ENCODE results near the gene BANF2. TPM values are rescaled to one million over a fixed set of nuclear protein-coding genes. Genes with fewer than 3 reads are reported as not detected.

The BANF2 gene
- total and polyA plus RNA-seq, 5 experiments from 2014 or later = not detected

GRCh38 chr20:17688965-17689364 is 10.8 kb upstream of the BANF2 start:
- peaks cover 31 to 84% (median 59%) of the 10 kb centered on the region in 5 donors for H3K27me3 Mint-ChIP-seq
- POLR2A ChIA-PET = no interaction called here
- no peak for ATAC-seq

GRCh38 chr20:17690144-17690543 is 9.6 kb upstream of the BANF2 start:
- H3K36me3 Mint-ChIP-seq = peaks cover 0 to 12% (median 0%) of the 10 kb centered on the region in 3 donors
- no peak overlapping the region for H3K4me3 Mint-ChIP-seq
- H3K27ac Mint-ChIP-seq = no peak overlapping the region
- POLR2A ChIA-PET = no interaction called here
- peaks cover 0 to 19% (median 0%) of the 10 kb centered on the region in 9 donors for H3K9me3 Mint-ChIP-seq
- peaks cover 29 to 78% (median 54%) of the 10 kb centered on the region in 5 donors for H3K27me3 Mint-ChIP-seq
- ATAC-seq (no peak), DNase-seq (no peak)
- peaks cover 0 to 2% (median 0%) of the 10 kb centered on the region in 4 donors for H3K4me1 Mint-ChIP-seq

More at GRCh38 chr20:17688965-17689364, 10.8 kb upstream of the BANF2 start:
- H3K36me3 Mint-ChIP-seq = peaks cover 0 to 12% (median 0%) of the 10 kb centered on the region in 3 donors
- DNase-seq = no peak
- H3K4me3 Mint-ChIP-seq = no peak overlapping the region
- H3K4me1 Mint-ChIP-seq = peaks cover 0 to 2% (median 0%) of the 10 kb centered on the region in 4 donors
- H3K27ac Mint-ChIP-seq = no peak overlapping the region
- H3K9me3 Mint-ChIP-seq = peaks cover 0 to 19% (median 0%) of the 10 kb centered on the region in 9 donors

- peaks cover 0 to 19% (median 0%) of the 10 kb centered on the region in 9 donors for H3K9me3 Mint-ChIP-seq
- POLR2A ChIA-PET = interaction anchor here (0.6 kb wide), 1 partner anchor 128 kb away, joined by 4 read pairs; no protein-coding TSS in a partner anchor
- no peak for ATAC-seq
- DNase-seq = no peak
- peaks cover 0 to 2% (median 0%) of the 10 kb centered on the region in 4 donors for H3K4me1 Mint-ChIP-seq
- H3K27ac Mint-ChIP-seq = no peak overlapping the region
- no peak overlapping the region for H3K4me3 Mint-ChIP-seq
- H3K27me3 Mint-ChIP-seq = peaks cover 24 to 62% (median 41%) of the 10 kb centered on the region in 5 donors
- peaks cover 0 to 12% (median under 1%) of the 10 kb centered on the region in 3 donors for H3K36me3 Mint-ChIP-seq
Measured at GRCh38 chr20:17691758-17692157, 8.0 kb upstream of the BANF2 start.

DNA sequence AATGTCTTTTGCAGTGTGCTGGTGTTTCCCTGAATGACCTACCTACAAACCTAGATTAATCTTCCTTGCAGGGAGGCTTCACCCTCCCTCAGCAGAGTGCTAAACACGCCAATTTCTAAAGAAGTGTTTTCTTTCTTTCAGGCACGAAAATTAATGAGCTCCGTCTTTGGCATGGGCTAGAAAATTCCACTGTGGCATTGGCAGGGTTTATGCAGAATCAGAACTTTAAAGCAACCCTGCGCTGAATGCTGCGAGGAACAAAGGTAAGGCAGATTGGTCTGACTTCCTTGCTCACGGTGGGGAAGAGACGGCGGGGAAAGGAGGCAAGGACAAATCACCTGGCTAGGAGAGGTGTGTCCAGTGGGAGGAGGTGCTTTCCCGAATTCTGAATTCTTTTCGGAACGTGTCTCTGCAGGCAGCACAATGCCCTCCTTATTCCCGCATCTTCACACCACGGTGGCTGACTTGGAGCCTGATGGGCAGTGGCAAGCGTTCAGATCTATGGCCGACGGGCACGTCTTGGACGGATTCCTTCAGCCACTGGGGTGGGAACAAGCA is 6.2 kb upstream of the BANF2 start:
- POLR2A ChIA-PET = no interaction called here
- Mint-ChIP-seq H3K27ac (no peak overlapping the region), H3K36me3 (peaks cover 0 to 12% (median 1%) of the 10 kb centered on the region in 3 donors), H3K9me3 (peaks cover 0 to 19% (median 0%) of the 10 kb centered on the region in 9 donors), H3K4me1 (peaks cover 0 to 1% (median 0%) of the 10 kb centered on the region in 4 donors), H3K4me3 (no peak overlapping the region), H3K27me3 (peaks cover 17 to 45% (median 27%) of the 10 kb centered on the region in 5 donors)
- DNase-seq = no peak
- no peak for ATAC-seq

- H3K9me3 Mint-ChIP-seq = peaks cover 0 to 15% (median 0%) of the 10 kb centered on the region in 9 donors
- no peak overlapping the region for H3K27ac Mint-ChIP-seq
- peaks cover 0 to 12% (median 1%) of the 10 kb centered on the region in 3 donors for H3K36me3 Mint-ChIP-seq
- no peak for ATAC-seq
- H3K4me3 Mint-ChIP-seq = no peak overlapping the region
- H3K4me1 Mint-ChIP-seq = peaks cover 0 to 1% (median 0%) of the 10 kb centered on the region in 4 donors
- POLR2A ChIA-PET = interaction anchor here (0.6 kb wide), 1 partner anchor 13 kb away, joined by 3 read pairs; no protein-coding TSS in a partner anchor
- no peak for DNase-seq
- peaks cover 15 to 40% (median 22%) of the 10 kb centered on the region in 5 donors for H3K27me3 Mint-ChIP-seq
Measured at GRCh38 chr20:17694767-17695166, 5.0 kb upstream of the BANF2 start.

DNA sequence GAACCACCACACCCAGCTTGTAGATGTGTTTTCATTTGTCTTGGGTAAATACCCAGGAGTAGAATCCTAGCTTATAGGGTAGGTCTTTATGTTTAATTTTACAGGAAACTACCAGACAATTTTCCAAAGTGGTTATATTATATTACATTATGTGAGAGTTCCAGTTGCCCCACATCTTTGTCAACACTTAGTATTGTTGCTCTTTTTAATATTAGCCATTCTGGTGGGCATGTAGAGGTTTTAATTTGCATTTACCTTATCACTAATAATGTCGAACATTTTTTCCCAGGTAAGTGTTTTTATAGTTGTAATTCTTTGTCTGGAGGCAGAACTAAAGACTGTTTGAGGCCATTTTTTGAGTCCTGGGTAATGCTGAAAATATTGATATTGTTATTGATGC is 3.5 kb upstream of the BANF2 start:
- H3K9me3 Mint-ChIP-seq = peaks cover 0 to 3% (median 0%) of the 10 kb centered on the region in 9 donors
- H3K36me3 Mint-ChIP-seq = peaks cover 0 to 3% (median 1%) of the 10 kb centered on the region in 3 donors
- POLR2A ChIA-PET = no interaction called here
- no peak for ATAC-seq
- no peak overlapping the region for H3K4me3 Mint-ChIP-seq
- H3K27me3 Mint-ChIP-seq = peaks cover 9 to 28% (median 14%) of the 10 kb centered on the region in 5 donors
- no peak overlapping the region for H3K27ac Mint-ChIP-seq
- peaks cover 0 to 1% (median 0%) of the 10 kb centered on the region in 4 donors for H3K4me1 Mint-ChIP-seq
- DNase-seq = no peak

- Mint-ChIP-seq H3K4me3 (no peak overlapping the region), H3K4me1 (peaks cover 0 to 1% (median 0%) of the 10 kb centered on the region in 4 donors), H3K9me3 (peaks cover 0 to 3% (median 0%) of the 10 kb centered on the region in 9 donors), H3K27ac (no peak overlapping the region), H3K27me3 (peaks cover 4 to 19% (median 7%) of the 10 kb centered on the region in 5 donors), H3K36me3 (peaks cover 0 to 1% (median 0%) of the 10 kb centered on the region in 3 donors)
- ATAC-seq (no peak), DNase-seq (no peak)
- POLR2A ChIA-PET = no interaction called here
Measured at GRCh38 chr20:17697171-17697570, 2.6 kb upstream of the BANF2 start.

DNA sequence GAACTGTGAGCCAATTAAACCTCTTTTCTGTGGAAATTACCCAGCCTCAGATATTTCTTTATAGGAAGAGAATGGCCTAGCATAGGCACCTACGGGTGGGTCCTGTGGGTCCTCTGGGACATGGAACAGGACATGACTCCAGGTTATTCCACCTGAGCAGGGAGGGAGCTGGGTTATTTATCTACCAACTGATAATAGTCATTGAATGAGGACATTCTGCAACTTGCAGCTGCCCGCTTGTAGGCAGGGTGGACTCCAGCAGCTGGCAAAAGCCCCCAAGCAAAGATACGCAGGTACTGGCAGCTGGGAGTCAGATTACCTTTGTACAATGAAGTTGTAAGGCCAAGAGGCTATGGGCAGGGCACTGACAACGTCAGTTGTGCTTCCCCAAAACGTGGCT is 1.4 kb upstream of the BANF2 start:
- ATAC-seq (no peak), DNase-seq (no peak)
- Mint-ChIP-seq H3K9me3 (peaks cover 0 to 3% (median 0%) of the 10 kb centered on the region in 9 donors), H3K27ac (no peak overlapping the region), H3K36me3 (peaks cover 0 to 1% (median 0%) of the 10 kb centered on the region in 3 donors), H3K27me3 (peaks cover 2 to 12% (median 5%) of the 10 kb centered on the region in 5 donors), H3K4me3 (no peak overlapping the region), H3K4me1 (peaks cover 0 to 5% (median 0%) of the 10 kb centered on the region in 4 donors)
- POLR2A ChIA-PET = no interaction called here

DNA sequence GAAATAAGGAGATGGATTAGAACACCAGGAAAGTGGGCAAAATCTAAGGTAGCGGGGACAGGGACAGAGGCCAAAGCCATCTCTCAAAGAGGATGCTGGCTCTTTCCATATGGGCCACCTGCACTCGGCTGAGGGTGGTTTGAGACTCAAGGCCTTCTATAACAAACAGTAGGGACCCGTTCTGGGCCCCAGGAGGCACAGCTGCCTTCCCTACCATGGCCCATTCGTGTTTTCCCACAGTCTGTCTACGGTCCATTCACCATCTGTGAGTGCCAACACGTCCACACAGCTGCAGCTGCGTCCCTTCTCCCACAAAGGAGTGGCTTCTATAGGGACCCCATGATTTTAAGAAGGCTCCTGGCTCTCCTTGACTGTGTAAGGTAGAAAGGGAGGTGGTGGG is 871 bp downstream of the BANF2 start:
- POLR2A ChIA-PET = no interaction called here
- DNase-seq (no peak), ATAC-seq (no peak)
- Mint-ChIP-seq H3K4me1 (peaks cover 0 to 5% (median 0%) of the 10 kb centered on the region in 4 donors), H3K4me3 (no peak overlapping the region), H3K36me3 (peaks cover 0 to 1% (median 0%) of the 10 kb centered on the region in 3 donors), H3K9me3 (peaks cover 0 to 3% (median 0%) of the 10 kb centered on the region in 9 donors), H3K27me3 (no peaks in the 10 kb centered on the region), H3K27ac (no peak overlapping the region)

- ATAC-seq (no peak), DNase-seq (no peak)
- H3K27ac Mint-ChIP-seq = no peak overlapping the region
- no peaks in the 10 kb centered on the region for H3K36me3 Mint-ChIP-seq
- no peak overlapping the region for H3K4me3 Mint-ChIP-seq
- H3K4me1 Mint-ChIP-seq = peaks cover 0 to 5% (median 0%) of the 10 kb centered on the region in 4 donors
- no peaks in the 10 kb centered on the region for H3K27me3 Mint-ChIP-seq
- POLR2A ChIA-PET = no interaction called here
- no peaks in the 10 kb centered on the region for H3K9me3 Mint-ChIP-seq
Measured at GRCh38 chr20:17701826-17702225, 2.1 kb downstream of the BANF2 start.

- H3K9me3 Mint-ChIP-seq = no peaks in the 10 kb centered on the region
- ATAC-seq (no peak), DNase-seq (no peak)
- POLR2A ChIA-PET = no interaction called here
- no peak overlapping the region for H3K4me3 Mint-ChIP-seq
- peaks cover 0 to 4% (median 0%) of the 10 kb centered on the region in 4 donors for H3K4me1 Mint-ChIP-seq
- H3K27ac Mint-ChIP-seq = no peak overlapping the region
- H3K27me3 Mint-ChIP-seq = no peaks in the 10 kb centered on the region
- H3K36me3 Mint-ChIP-seq = no peaks in the 10 kb centered on the region
Measured at GRCh38 chr20:17704589-17705317, 5.0 kb downstream of the BANF2 start.

- Mint-ChIP-seq H3K9me3 (no peaks in the 10 kb centered on the region), H3K27ac (no peak overlapping the region), H3K4me1 (peaks cover 0 to 4% (median 0%) of the 10 kb centered on the region in 4 donors), H3K4me3 (no peak overlapping the region), H3K27me3 (peaks cover 0 to 2% (median 0%) of the 10 kb centered on the region in 5 donors), H3K36me3 (no peaks in the 10 kb centered on the region)
- DNase-seq (no peak), ATAC-seq (no peak)
- POLR2A ChIA-PET = no interaction called here
Measured at GRCh38 chr20:17705916-17706315, 6.2 kb downstream of the BANF2 start.

DNA sequence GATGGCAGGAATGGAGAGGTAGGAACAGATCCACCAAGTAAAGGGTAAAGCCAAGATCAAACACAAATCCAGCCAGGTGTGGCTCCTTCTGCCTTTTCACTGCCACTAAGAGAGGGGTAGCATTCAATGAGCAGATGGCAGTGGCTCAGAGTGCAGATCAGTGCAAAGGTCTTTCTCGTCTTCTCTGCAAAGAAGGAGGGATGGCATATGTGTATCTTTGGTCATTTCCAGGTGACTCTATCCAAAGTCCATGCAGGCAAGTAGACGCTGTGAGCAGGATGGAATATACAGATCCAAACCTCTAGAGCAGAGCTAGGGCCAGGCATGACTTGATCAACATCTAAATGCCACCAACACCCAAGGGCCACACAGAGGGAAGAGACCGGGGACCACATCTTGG is 6.9 kb downstream of the BANF2 start:
- no peaks in the 10 kb centered on the region for H3K9me3 Mint-ChIP-seq
- POLR2A ChIA-PET = no interaction called here

More for the DNA sequence above, 6.9 kb downstream of the BANF2 start:
- H3K27ac Mint-ChIP-seq = no peak overlapping the region
- no peaks in the 10 kb centered on the region for H3K36me3 Mint-ChIP-seq
- ATAC-seq (no peak), DNase-seq (no peak)
- H3K4me3 Mint-ChIP-seq = no peak overlapping the region
- peaks cover 0 to 4% (median 0%) of the 10 kb centered on the region in 4 donors for H3K4me1 Mint-ChIP-seq
- peaks cover 0 to 2% (median 0%) of the 10 kb centered on the region in 5 donors for H3K27me3 Mint-ChIP-seq
